PC-9 (cell line): ENCODE measurements around the gene FARS2.

Experiments
- EZH2 ChIP-seq: fragments of 200-600 bp; sonication (generic); IDR thresholded peaks from 2 replicates; pipeline ENCODE4 v1.8.0; 2017; ENCODE audit warnings: antibody characterized with exemption, low read depth
- TF ChIP-seq, protein P1 (sequence below): fragments of 200-600 bp; sonication (generic); conservative IDR thresholded peaks from 2 replicates; pipeline ENCODE4 v1.6.1; 2017; ENCODE audit warnings: mixed run types, antibody characterized with exemption, mild to moderate bottlenecking, moderate library complexity

DNA sequence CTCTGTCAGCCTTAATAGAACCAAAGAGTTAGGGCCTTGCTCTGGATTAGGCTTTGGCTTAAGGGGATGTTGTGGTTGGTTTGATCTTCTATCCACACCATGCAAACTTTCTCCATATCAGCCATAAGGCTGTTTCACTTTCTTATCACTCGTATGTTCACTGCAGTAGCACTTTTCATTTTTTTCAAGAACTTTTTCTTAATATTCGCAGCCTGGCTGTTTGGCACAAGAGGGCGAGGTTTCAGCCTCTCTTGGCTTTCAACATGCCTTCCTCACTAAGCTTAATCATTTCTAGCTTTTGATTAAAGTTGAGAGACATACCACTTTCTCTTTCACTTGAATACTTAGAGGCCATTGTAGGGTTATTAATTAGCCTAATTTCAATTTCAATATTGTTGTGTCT lies 552.3 kb downstream of the FARS2 start:
- TF ChIP-seq, protein P1, sequence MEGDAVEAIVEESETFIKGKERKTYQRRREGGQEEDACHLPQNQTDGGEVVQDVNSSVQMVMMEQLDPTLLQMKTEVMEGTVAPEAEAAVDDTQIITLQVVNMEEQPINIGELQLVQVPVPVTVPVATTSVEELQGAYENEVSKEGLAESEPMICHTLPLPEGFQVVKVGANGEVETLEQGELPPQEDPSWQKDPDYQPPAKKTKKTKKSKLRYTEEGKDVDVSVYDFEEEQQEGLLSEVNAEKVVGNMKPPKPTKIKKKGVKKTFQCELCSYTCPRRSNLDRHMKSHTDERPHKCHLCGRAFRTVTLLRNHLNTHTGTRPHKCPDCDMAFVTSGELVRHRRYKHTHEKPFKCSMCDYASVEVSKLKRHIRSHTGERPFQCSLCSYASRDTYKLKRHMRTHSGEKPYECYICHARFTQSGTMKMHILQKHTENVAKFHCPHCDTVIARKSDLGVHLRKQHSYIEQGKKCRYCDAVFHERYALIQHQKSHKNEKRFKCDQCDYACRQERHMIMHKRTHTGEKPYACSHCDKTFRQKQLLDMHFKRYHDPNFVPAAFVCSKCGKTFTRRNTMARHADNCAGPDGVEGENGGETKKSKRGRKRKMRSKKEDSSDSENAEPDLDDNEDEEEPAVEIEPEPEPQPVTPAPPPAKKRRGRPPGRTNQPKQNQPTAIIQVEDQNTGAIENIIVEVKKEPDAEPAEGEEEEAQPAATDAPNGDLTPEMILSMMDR = no peak
- no peak for TF ChIP-seq EZH2
